WTC11 (cell line): ENCODE measurements around the gene CPNE4.

Experiments
- GABPB1 ChIP-seq: sonication (generic); formaldehyde crosslinking; IDR thresholded peaks from 2 replicates; pipeline ENCODE4 v1.8.1; 2023; ENCODE audit warnings: mild to moderate bottlenecking, missing genetic modification reagents
- HMGA2 ChIP-seq: fragments of 250-450 bp; sonication (Bioruptor Pico); IDR thresholded peaks from 2 replicates; pipeline ENCODE4 v1.4.0; 2021; ENCODE audit warnings: mild to moderate bottlenecking, moderate library complexity
- SP1 ChIP-seq: sonication (generic); formaldehyde crosslinking; conservative IDR thresholded peaks from 2 replicates; pipeline ENCODE4 v1.8.1; 2022; ENCODE audit warnings: missing genetic modification reagents
- TF ChIP-seq, protein P1 (sequence below): sonication (generic); formaldehyde crosslinking; IDR thresholded peaks from 2 replicates; pipeline ENCODE4 v1.8.1; 2023; ENCODE audit warnings: mild to moderate bottlenecking, missing genetic modification reagents, moderate library complexity
- TF ChIP-seq, protein P2 (sequence below): fragments of 200-600 bp; IDR thresholded peaks from 2 replicates; pipeline ENCODE4 v1.8.0; 2022; ENCODE audit warnings: antibody characterized with exemption

DNA sequence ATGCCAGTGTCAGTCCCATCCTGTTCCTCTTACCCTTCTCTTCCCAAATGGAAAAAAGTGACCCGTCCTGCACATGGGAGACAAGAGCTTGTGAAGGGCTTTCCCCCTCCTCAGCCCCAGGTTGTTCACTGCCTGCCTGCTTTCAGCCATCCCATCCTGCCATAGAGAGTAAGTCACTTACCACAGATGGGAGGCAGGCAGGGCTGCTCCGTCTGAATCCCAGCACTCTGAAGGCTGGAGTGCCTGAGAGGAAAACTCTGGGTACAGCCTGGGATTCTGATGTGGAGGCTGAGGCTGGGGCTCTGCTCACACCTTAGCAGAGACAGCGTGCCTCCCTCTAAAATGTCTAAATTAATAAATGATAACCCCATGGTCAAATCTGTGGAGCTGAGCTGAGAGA is 14.8 kb downstream of the CPNE4 start:
- no peak for TF ChIP-seq HMGA2 (CRISPR knock-in tag)
- TF ChIP-seq, protein P1, sequence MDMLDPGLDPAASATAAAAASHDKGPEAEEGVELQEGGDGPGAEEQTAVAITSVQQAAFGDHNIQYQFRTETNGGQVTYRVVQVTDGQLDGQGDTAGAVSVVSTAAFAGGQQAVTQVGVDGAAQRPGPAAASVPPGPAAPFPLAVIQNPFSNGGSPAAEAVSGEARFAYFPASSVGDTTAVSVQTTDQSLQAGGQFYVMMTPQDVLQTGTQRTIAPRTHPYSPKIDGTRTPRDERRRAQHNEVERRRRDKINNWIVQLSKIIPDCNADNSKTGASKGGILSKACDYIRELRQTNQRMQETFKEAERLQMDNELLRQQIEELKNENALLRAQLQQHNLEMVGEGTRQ: no peak
- no peak for TF ChIP-seq SP1 (CRISPR knock-in tag)
- TF ChIP-seq, protein P2, sequence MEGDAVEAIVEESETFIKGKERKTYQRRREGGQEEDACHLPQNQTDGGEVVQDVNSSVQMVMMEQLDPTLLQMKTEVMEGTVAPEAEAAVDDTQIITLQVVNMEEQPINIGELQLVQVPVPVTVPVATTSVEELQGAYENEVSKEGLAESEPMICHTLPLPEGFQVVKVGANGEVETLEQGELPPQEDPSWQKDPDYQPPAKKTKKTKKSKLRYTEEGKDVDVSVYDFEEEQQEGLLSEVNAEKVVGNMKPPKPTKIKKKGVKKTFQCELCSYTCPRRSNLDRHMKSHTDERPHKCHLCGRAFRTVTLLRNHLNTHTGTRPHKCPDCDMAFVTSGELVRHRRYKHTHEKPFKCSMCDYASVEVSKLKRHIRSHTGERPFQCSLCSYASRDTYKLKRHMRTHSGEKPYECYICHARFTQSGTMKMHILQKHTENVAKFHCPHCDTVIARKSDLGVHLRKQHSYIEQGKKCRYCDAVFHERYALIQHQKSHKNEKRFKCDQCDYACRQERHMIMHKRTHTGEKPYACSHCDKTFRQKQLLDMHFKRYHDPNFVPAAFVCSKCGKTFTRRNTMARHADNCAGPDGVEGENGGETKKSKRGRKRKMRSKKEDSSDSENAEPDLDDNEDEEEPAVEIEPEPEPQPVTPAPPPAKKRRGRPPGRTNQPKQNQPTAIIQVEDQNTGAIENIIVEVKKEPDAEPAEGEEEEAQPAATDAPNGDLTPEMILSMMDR: no peak
- TF ChIP-seq GABPB1 (CRISPR knock-in tag): no peak
